ENCODE results near the gene HBB.
"Not testable (repeated sequence)": the region's sequence is repeated elsewhere in the genome, so short reads cannot be mapped to it uniquely, and the experiment has no call there.

The HBB gene

GRCh38 chr11:5254023-5254422, 27.2 kb upstream of the HBB start:
- H3K36me3 ChIP-seq (ENCODE audit: control insufficient read depth, insufficient read depth, low read length); H3K4me3 ChIP-seq (ENCODE audit: low read length); H3K9ac ChIP-seq (ENCODE audit: low read length); H3K27me3 ChIP-seq (ENCODE audit: control insufficient read depth, insufficient read depth, low read length); H3K9me3 ChIP-seq (ENCODE audit: control insufficient read depth, low read length); H3K4me1 ChIP-seq (ENCODE audit: control insufficient read depth, insufficient read depth, low read length): not testable (repeated sequence)

DNA sequence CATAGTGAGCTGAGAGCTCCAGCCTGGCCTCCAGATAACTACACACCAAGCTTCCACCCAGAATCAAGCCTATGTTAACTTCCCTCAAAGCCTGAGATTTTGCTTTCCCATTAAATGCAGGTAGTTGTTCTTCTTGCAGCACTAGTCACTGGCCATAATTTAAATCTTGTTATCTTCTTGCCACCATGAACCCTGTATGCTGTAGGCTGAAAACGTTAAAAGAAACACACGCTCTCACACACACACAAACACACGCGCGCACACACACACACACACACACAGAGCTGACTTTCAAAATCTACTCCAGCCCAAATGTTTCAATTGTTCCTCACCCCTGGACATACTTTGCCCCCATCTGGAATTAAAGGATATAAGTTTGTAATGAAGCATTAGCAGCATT, 26.6 kb upstream of the HBB start:
- not testable (repeated sequence) for H3K9ac ChIP-seq (ENCODE audit: low read length); H3K4me1 ChIP-seq (ENCODE audit: control insufficient read depth, insufficient read depth, low read length); H3K36me3 ChIP-seq (ENCODE audit: control insufficient read depth, insufficient read depth, low read length)

GRCh38 chr11:5252919-5253265, 26.0 kb upstream of the HBB start:
- no peaks in the 10 kb centered on the region for H3K36me3 ChIP-seq (ENCODE audit: control insufficient read depth, insufficient read depth, low read length)
- no peaks in the 10 kb centered on the region for H3K27me3 ChIP-seq (ENCODE audit: control insufficient read depth, insufficient read depth, low read length)
- no peak overlapping the region for H3K9ac ChIP-seq (ENCODE audit: low read length)
- H3K4me3 ChIP-seq (ENCODE audit: low read length) = no peak overlapping the region
- H3K4me1 ChIP-seq (ENCODE audit: control insufficient read depth, insufficient read depth, low read length) = no peaks in the 10 kb centered on the region
- H3K9me3 ChIP-seq (ENCODE audit: control insufficient read depth, low read length) = no peaks in the 10 kb centered on the region

More for the DNA sequence above, 26.6 kb upstream of the HBB start:
- not testable (repeated sequence) for H3K9me3 ChIP-seq (ENCODE audit: control insufficient read depth, low read length); H3K4me3 ChIP-seq (ENCODE audit: low read length); H3K27me3 ChIP-seq (ENCODE audit: control insufficient read depth, insufficient read depth, low read length)

DNA sequence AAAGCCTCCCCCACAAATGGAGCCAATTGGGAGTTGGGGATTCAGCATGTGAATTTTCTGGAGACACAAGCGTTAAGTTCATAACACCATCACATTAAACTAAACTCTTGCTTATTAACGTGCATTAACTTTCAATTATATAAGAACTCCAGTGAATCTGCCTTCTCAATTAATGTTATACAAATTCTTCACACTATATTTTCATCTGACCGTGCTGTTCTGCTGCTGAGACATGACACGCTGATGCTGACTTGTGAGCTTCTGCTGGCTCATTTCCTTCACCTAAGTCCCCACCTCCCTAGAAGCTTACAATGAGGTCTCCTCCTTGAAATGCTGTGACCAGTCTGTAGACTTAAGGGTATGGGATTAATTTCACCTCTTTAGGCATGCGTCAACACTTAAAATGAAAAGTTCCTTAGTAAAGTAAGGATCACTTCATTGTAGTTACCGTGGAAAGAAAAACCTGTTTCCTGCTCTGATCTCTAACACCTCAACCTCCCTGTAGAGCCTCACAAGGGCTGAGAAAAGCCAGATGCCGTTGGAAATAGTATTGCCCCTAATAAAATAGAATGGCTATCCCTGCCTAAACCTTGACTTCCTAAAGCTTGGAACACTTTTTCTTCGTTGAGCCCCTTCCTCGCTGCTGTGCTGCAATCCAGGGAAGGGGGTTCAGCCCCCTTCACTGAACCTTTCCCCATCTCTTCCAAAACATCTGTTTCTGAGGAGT, 25.5 kb upstream of the HBB start:
- Histone ChIP-seq H3K9ac (ENCODE audit: low read length) (no peak overlapping the region), H3K4me3 (ENCODE audit: low read length) (no peak overlapping the region), H3K9me3 (ENCODE audit: control insufficient read depth, low read length) (no peaks in the 10 kb centered on the region), H3K4me1 (ENCODE audit: control insufficient read depth, insufficient read depth, low read length) (no peaks in the 10 kb centered on the region), H3K27me3 (ENCODE audit: control insufficient read depth, insufficient read depth, low read length) (no peaks in the 10 kb centered on the region), H3K36me3 (ENCODE audit: control insufficient read depth, insufficient read depth, low read length) (no peaks in the 10 kb centered on the region)

- H3K4me3 ChIP-seq (ENCODE audit: low read length) = no peak overlapping the region
- H3K4me1 ChIP-seq (ENCODE audit: control insufficient read depth, insufficient read depth, low read length) = no peaks in the 10 kb centered on the region
- no peaks in the 10 kb centered on the region for H3K36me3 ChIP-seq (ENCODE audit: control insufficient read depth, insufficient read depth, low read length)
- H3K27me3 ChIP-seq (ENCODE audit: control insufficient read depth, insufficient read depth, low read length) = no peaks in the 10 kb centered on the region
- H3K9ac ChIP-seq (ENCODE audit: low read length) = no peak overlapping the region
- H3K9me3 ChIP-seq (ENCODE audit: control insufficient read depth, low read length) = no peaks in the 10 kb centered on the region
These were observed 24.9 kb upstream of the HBB start for GRCh38 chr11:5251746-5252145.

GRCh38 chr11:5250543-5251204, 23.8 kb upstream of the HBB start:
- Histone ChIP-seq H3K27me3 (ENCODE audit: control insufficient read depth, insufficient read depth, low read length) (no peaks in the 10 kb centered on the region), H3K9ac (ENCODE audit: low read length) (no peak overlapping the region)

DNA sequence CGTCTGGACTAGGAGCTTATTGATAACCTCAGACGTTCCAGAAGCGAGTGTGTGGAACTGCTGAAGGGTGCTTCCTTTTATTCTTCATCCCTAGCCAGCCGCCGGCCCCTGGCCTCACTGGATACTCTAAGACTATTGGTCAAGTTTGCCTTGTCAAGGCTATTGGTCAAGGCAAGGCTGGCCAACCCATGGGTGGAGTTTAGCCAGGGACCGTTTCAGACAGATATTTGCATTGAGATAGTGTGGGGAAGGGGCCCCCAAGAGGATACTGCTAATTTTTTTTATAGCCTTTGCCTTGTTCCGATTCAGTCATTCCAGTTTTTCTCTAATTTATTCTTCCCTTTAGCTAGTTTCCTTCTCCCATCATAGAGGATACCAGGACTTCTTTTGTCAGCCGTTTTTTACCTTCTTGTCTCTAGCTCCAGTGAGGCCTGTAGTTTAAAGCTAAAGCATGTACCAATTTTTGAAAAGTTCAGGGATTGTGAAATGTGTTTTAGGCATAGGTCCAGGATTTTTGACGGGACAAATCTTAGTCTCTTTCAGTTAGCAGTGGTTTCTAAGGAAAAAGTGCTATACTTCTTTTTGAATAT, 23.0 kb upstream of the HBB start, which contains the start of gene HBG1:
Gene HBG1, minus strand, starts transcription at position 51 of the 590 bp plus-strand sequence. CDS start 53 bp downstream, outside the sequence.
- not testable (repeated sequence) for H3K9me3 ChIP-seq (ENCODE audit: control insufficient read depth, low read length); H3K27me3 ChIP-seq (ENCODE audit: control insufficient read depth, insufficient read depth, low read length); H3K9ac ChIP-seq (ENCODE audit: low read length); H3K4me3 ChIP-seq (ENCODE audit: low read length); H3K36me3 ChIP-seq (ENCODE audit: control insufficient read depth, insufficient read depth, low read length); H3K4me1 ChIP-seq (ENCODE audit: control insufficient read depth, insufficient read depth, low read length)

More at GRCh38 chr11:5250543-5251204, 23.8 kb upstream of the HBB start:
- Histone ChIP-seq H3K4me1 (ENCODE audit: control insufficient read depth, insufficient read depth, low read length) (no peaks in the 10 kb centered on the region), H3K4me3 (ENCODE audit: low read length) (no peak overlapping the region), H3K36me3 (ENCODE audit: control insufficient read depth, insufficient read depth, low read length) (no peaks in the 10 kb centered on the region), H3K9me3 (ENCODE audit: control insufficient read depth, low read length) (no peaks in the 10 kb centered on the region)

DNA sequence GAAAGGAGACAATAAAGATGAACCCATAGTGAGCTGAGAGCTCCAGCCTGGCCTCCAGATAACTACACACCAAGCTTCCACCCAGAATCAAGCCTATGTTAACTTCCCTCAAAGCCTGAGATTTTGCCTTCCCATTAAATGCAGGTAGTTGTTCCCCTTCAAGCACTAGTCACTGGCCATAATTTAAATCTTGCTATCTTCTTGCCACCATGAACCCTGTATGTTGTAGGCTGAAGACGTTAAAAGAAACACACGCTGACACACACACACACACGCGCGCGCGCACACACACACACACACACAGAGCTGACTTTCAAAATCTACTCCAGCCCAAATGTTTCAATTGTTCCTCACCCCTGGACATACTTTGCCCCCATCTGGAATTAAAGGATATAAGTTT, 21.6 kb upstream of the HBB start:
- not testable (repeated sequence) for H3K9ac ChIP-seq (ENCODE audit: low read length); H3K4me3 ChIP-seq (ENCODE audit: low read length); H3K9me3 ChIP-seq (ENCODE audit: control insufficient read depth, low read length); H3K36me3 ChIP-seq (ENCODE audit: control insufficient read depth, insufficient read depth, low read length); H3K27me3 ChIP-seq (ENCODE audit: control insufficient read depth, insufficient read depth, low read length); H3K4me1 ChIP-seq (ENCODE audit: control insufficient read depth, insufficient read depth, low read length)

GRCh38 chr11:5247472-5248192, 20.8 kb upstream of the HBB start:
- Histone ChIP-seq H3K4me3 (ENCODE audit: low read length) (no peak overlapping the region), H3K36me3 (ENCODE audit: control insufficient read depth, insufficient read depth, low read length) (no peaks in the 10 kb centered on the region), H3K9ac (ENCODE audit: low read length) (no peak overlapping the region), H3K9me3 (ENCODE audit: control insufficient read depth, low read length) (no peaks in the 10 kb centered on the region), H3K4me1 (ENCODE audit: control insufficient read depth, insufficient read depth, low read length) (no peaks in the 10 kb centered on the region), H3K27me3 (ENCODE audit: control insufficient read depth, insufficient read depth, low read length) (no peaks in the 10 kb centered on the region)

GRCh38 chr11:5246772-5247471, 20.1 kb upstream of the HBB start:
- Histone ChIP-seq H3K9ac (ENCODE audit: low read length) (no peak overlapping the region), H3K27me3 (ENCODE audit: control insufficient read depth, insufficient read depth, low read length) (no peaks in the 10 kb centered on the region), H3K36me3 (ENCODE audit: control insufficient read depth, insufficient read depth, low read length) (no peaks in the 10 kb centered on the region), H3K4me3 (ENCODE audit: low read length) (no peak overlapping the region), H3K9me3 (ENCODE audit: control insufficient read depth, low read length) (no peaks in the 10 kb centered on the region), H3K4me1 (ENCODE audit: control insufficient read depth, insufficient read depth, low read length) (no peaks in the 10 kb centered on the region)

- Histone ChIP-seq H3K4me1 (ENCODE audit: control insufficient read depth, insufficient read depth, low read length) (no peaks in the 10 kb centered on the region), H3K27me3 (ENCODE audit: control insufficient read depth, insufficient read depth, low read length) (no peaks in the 10 kb centered on the region), H3K36me3 (ENCODE audit: control insufficient read depth, insufficient read depth, low read length) (no peaks in the 10 kb centered on the region), H3K9ac (ENCODE audit: low read length) (no peak overlapping the region), H3K9me3 (ENCODE audit: control insufficient read depth, low read length) (no peaks in the 10 kb centered on the region), H3K4me3 (ENCODE audit: low read length) (no peak overlapping the region)
These were observed 18.3 kb upstream of the HBB start for GRCh38 chr11:5245155-5245554.

DNA sequence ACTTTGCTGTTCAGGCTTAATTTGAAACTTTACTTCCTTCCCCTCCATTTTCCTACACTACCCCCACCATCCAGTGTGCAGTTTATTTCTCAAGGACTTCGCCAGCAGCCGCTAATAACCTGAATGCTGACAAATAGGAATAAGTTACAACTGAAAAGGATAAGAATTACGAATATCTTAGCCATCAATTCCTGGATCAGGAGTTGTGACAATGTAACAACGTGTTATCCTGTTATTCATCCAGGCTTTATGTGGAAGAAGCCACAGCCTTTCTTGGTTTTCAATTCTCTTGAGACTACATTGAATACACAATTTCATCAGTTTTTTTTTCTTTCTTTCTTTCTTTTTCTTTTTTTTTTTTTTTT, 16.9 kb upstream of the HBB start:
- no peak overlapping the region for H3K4me3 ChIP-seq (ENCODE audit: low read length)
- no peaks in the 10 kb centered on the region for H3K4me1 ChIP-seq (ENCODE audit: control insufficient read depth, insufficient read depth, low read length)
- H3K36me3 ChIP-seq (ENCODE audit: control insufficient read depth, insufficient read depth, low read length) = no peaks in the 10 kb centered on the region
- H3K9ac ChIP-seq (ENCODE audit: low read length) = no peak overlapping the region
- no peaks in the 10 kb centered on the region for H3K27me3 ChIP-seq (ENCODE audit: control insufficient read depth, insufficient read depth, low read length)
- H3K9me3 ChIP-seq (ENCODE audit: control insufficient read depth, low read length) = no peaks in the 10 kb centered on the region

Data from mucosa of stomach (tissue), 1 donor.